ENCODE measurements around the gene GNGT1.

The GNGT1 gene

GRCh38 chr7:93937818-93938217, 31.5 kb downstream of the GNGT1 start:
- DNase-seq, result no peak
- Histone ChIP-seq H3K4me3 (ENCODE audit: low read length) (no peak overlapping the region), H3K9ac (ENCODE audit: low read length) (no peak overlapping the region), H2AK5ac (ENCODE audit: low read length) (no peak overlapping the region), H3K27me3 (ENCODE audit: insufficient read depth, low read length, poor library complexity) (no peaks in the 10 kb centered on the region), H3K18ac (ENCODE audit: low read length) (no peak overlapping the region), H3K4me1 (ENCODE audit: control insufficient read depth, low read depth, low read length) (no peaks in the 10 kb centered on the region), H2BK5ac (ENCODE audit: low read length) (no peak overlapping the region), H4K8ac (ENCODE audit: low read depth, low read length) (no peak overlapping the region), H3K56ac (ENCODE audit: low read length) (no peak overlapping the region), H3K79me2 (ENCODE audit: control insufficient read depth, insufficient read depth, low read length) (no peaks in the 10 kb centered on the region), H4K5ac (ENCODE audit: low read length) (no peak overlapping the region), H2BK15ac (replicated peaks; ENCODE audit: low read depth) (no peak overlapping the region), H3K4me2 (ENCODE audit: low read length) (no peak overlapping the region), H3K27ac (ENCODE audit: low read depth, low read length) (no peak overlapping the region), H3K79me1 (ENCODE audit: low read length) (no peaks in the 10 kb centered on the region), H3K23ac (ENCODE audit: low read length) (no peak overlapping the region), H2BK120ac (ENCODE audit: low read depth, low read length) (no peak overlapping the region), H3K4ac (ENCODE audit: low read depth, low read length) (no peak overlapping the region), H3K36me3 (ENCODE audit: control insufficient read depth, insufficient read depth, low read length) (no peaks in the 10 kb centered on the region)
- no CpG with 5 or more reads among the region's 1 CpG for WGBS (ENCODE audit: extremely low coverage, insufficient coverage, low lambda C conversion rate)

GRCh38 chr7:93938293-93938692, 31.9 kb downstream of the GNGT1 start:
- no peaks in the 10 kb centered on the region for H3K79me2 ChIP-seq (ENCODE audit: control insufficient read depth, insufficient read depth, low read length)
- no peak for DNase-seq
- H3K23ac ChIP-seq (ENCODE audit: low read length), result no peak overlapping the region
- H3K4me3 ChIP-seq (ENCODE audit: low read length), result no peak overlapping the region
- H4K5ac ChIP-seq (ENCODE audit: low read length), result no peak overlapping the region
- no peak overlapping the region for H3K18ac ChIP-seq (ENCODE audit: low read length)
- no peak overlapping the region for H2BK5ac ChIP-seq (ENCODE audit: low read length)
- H3K36me3 ChIP-seq (ENCODE audit: control insufficient read depth, insufficient read depth, low read length), result no peaks in the 10 kb centered on the region
- no peak overlapping the region for H3K27ac ChIP-seq (ENCODE audit: low read depth, low read length)
- H3K4ac ChIP-seq (ENCODE audit: low read depth, low read length), result no peak overlapping the region
- no peaks in the 10 kb centered on the region for H3K4me1 ChIP-seq (ENCODE audit: control insufficient read depth, low read depth, low read length)
- no peak overlapping the region for H3K4me2 ChIP-seq (ENCODE audit: low read length)
- no peak overlapping the region for H2AK5ac ChIP-seq (ENCODE audit: low read length)
- no peak overlapping the region for H3K56ac ChIP-seq (ENCODE audit: low read length)
- H3K9ac ChIP-seq (ENCODE audit: low read length), result no peak overlapping the region
- no peak overlapping the region for H4K8ac ChIP-seq (ENCODE audit: low read depth, low read length)
- no peaks in the 10 kb centered on the region for H3K79me1 ChIP-seq (ENCODE audit: low read length)
- H2BK15ac ChIP-seq (replicated peaks; ENCODE audit: low read depth), result no peak overlapping the region
- H3K27me3 ChIP-seq (ENCODE audit: insufficient read depth, low read length, poor library complexity), result no peaks in the 10 kb centered on the region
- H2BK120ac ChIP-seq (ENCODE audit: low read depth, low read length), result no peak overlapping the region

GRCh38 chr7:93941945-93942344, 35.6 kb downstream of the GNGT1 start:
- no CpG with 5 or more reads among the region's 2 CpGs for WGBS (ENCODE audit: extremely low coverage, insufficient coverage, low lambda C conversion rate)
- no peak overlapping the region for H2AK5ac ChIP-seq (ENCODE audit: low read length)
- H3K4me2 ChIP-seq (ENCODE audit: low read length), result no peak overlapping the region
- no peak overlapping the region for H3K27ac ChIP-seq (ENCODE audit: low read depth, low read length)
- H3K4ac ChIP-seq (ENCODE audit: low read depth, low read length), result no peak overlapping the region
- no peak overlapping the region for H3K56ac ChIP-seq (ENCODE audit: low read length)
- no peak overlapping the region for H2BK5ac ChIP-seq (ENCODE audit: low read length)
- H3K79me1 ChIP-seq (ENCODE audit: low read length), result no peaks in the 10 kb centered on the region
- H3K9ac ChIP-seq (ENCODE audit: low read length), result no peak overlapping the region
- no peak overlapping the region for H3K18ac ChIP-seq (ENCODE audit: low read length)
- no peak overlapping the region for H2BK120ac ChIP-seq (ENCODE audit: low read depth, low read length)
- no peaks in the 10 kb centered on the region for H3K79me2 ChIP-seq (ENCODE audit: control insufficient read depth, insufficient read depth, low read length)
- H4K5ac ChIP-seq (ENCODE audit: low read length), result no peak overlapping the region
- no peaks in the 10 kb centered on the region for H3K27me3 ChIP-seq (ENCODE audit: insufficient read depth, low read length, poor library complexity)
- H2BK15ac ChIP-seq (replicated peaks; ENCODE audit: low read depth), result no peak overlapping the region
- H4K8ac ChIP-seq (ENCODE audit: low read depth, low read length), result no peak overlapping the region
- no peaks in the 10 kb centered on the region for H3K36me3 ChIP-seq (ENCODE audit: control insufficient read depth, insufficient read depth, low read length)
- no peaks in the 10 kb centered on the region for H3K4me1 ChIP-seq (ENCODE audit: control insufficient read depth, low read depth, low read length)
- no peak overlapping the region for H3K23ac ChIP-seq (ENCODE audit: low read length)
- no peak for DNase-seq
- no peak overlapping the region for H3K4me3 ChIP-seq (ENCODE audit: low read length)

GRCh38 chr7:93943816-93944540, 37.6 kb downstream of the GNGT1 start:
- H3K27me3 ChIP-seq (ENCODE audit: insufficient read depth, low read length, poor library complexity), result no peaks in the 10 kb centered on the region
- H3K23ac ChIP-seq (ENCODE audit: low read length), result no peak overlapping the region
- H3K56ac ChIP-seq (ENCODE audit: low read length), result no peak overlapping the region
- H3K79me1 ChIP-seq (ENCODE audit: low read length), result no peaks in the 10 kb centered on the region
- H2BK5ac ChIP-seq (ENCODE audit: low read length), result no peak overlapping the region
- no peak overlapping the region for H4K8ac ChIP-seq (ENCODE audit: low read depth, low read length)
- no peak overlapping the region for H3K18ac ChIP-seq (ENCODE audit: low read length)
- H3K36me3 ChIP-seq (ENCODE audit: control insufficient read depth, insufficient read depth, low read length), result no peaks in the 10 kb centered on the region
- H2BK15ac ChIP-seq (replicated peaks; ENCODE audit: low read depth), result no peak overlapping the region
- H3K9ac ChIP-seq (ENCODE audit: low read length), result no peak overlapping the region
- no peak overlapping the region for H3K4me3 ChIP-seq (ENCODE audit: low read length)
- H3K27ac ChIP-seq (ENCODE audit: low read depth, low read length), result no peak overlapping the region
- no peaks in the 10 kb centered on the region for H3K79me2 ChIP-seq (ENCODE audit: control insufficient read depth, insufficient read depth, low read length)
- H2AK5ac ChIP-seq (ENCODE audit: low read length), result no peak overlapping the region
- no peak overlapping the region for H3K4ac ChIP-seq (ENCODE audit: low read depth, low read length)
- no CpG with 5 or more reads among the region's 4 CpGs for WGBS (ENCODE audit: extremely low coverage, insufficient coverage, low lambda C conversion rate)
- no peaks in the 10 kb centered on the region for H3K4me1 ChIP-seq (ENCODE audit: control insufficient read depth, low read depth, low read length)
- no peak overlapping the region for H3K4me2 ChIP-seq (ENCODE audit: low read length)
- H4K5ac ChIP-seq (ENCODE audit: low read length), result no peak overlapping the region
- no peak overlapping the region for H2BK120ac ChIP-seq (ENCODE audit: low read depth, low read length)
- DNase-seq, result no peak

- Histone ChIP-seq H3K27ac (ENCODE audit: low read depth, low read length) (no peak overlapping the region), H3K4me1 (ENCODE audit: control insufficient read depth, low read depth, low read length) (no peaks in the 10 kb centered on the region), H2BK15ac (replicated peaks; ENCODE audit: low read depth) (no peak overlapping the region), H2BK120ac (ENCODE audit: low read depth, low read length) (no peak overlapping the region), H4K5ac (ENCODE audit: low read length) (no peak overlapping the region), H2BK5ac (ENCODE audit: low read length) (no peak overlapping the region), H3K79me2 (ENCODE audit: control insufficient read depth, insufficient read depth, low read length) (no peaks in the 10 kb centered on the region), H3K23ac (ENCODE audit: low read length) (no peak overlapping the region), H3K18ac (ENCODE audit: low read length) (no peak overlapping the region), H3K56ac (ENCODE audit: low read length) (no peak overlapping the region), H2AK5ac (ENCODE audit: low read length) (no peak overlapping the region), H3K4ac (ENCODE audit: low read depth, low read length) (no peak overlapping the region), H3K79me1 (ENCODE audit: low read length) (no peaks in the 10 kb centered on the region), H3K36me3 (ENCODE audit: control insufficient read depth, insufficient read depth, low read length) (no peaks in the 10 kb centered on the region), H3K4me3 (ENCODE audit: low read length) (no peak overlapping the region), H3K4me2 (ENCODE audit: low read length) (no peak overlapping the region), H4K8ac (ENCODE audit: low read depth, low read length) (no peak overlapping the region), H3K27me3 (ENCODE audit: insufficient read depth, low read length, poor library complexity) (no peaks in the 10 kb centered on the region), H3K9ac (ENCODE audit: low read length) (no peak overlapping the region)
- no CpG with 5 or more reads among the region's 1 CpG for WGBS (ENCODE audit: extremely low coverage, insufficient coverage, low lambda C conversion rate)
- DNase-seq, result no peak
Measured at GRCh38 chr7:93944673-93945072, 38.3 kb downstream of the GNGT1 start.

GRCh38 chr7:93945083-93945482, 38.7 kb downstream of the GNGT1 start:
- no peak overlapping the region for H3K27ac ChIP-seq (ENCODE audit: low read depth, low read length)
- H3K9ac ChIP-seq (ENCODE audit: low read length), result no peak overlapping the region
- no peak overlapping the region for H3K4me2 ChIP-seq (ENCODE audit: low read length)
- H3K27me3 ChIP-seq (ENCODE audit: insufficient read depth, low read length, poor library complexity), result no peaks in the 10 kb centered on the region
- H3K56ac ChIP-seq (ENCODE audit: low read length), result no peak overlapping the region
- no peak overlapping the region for H3K23ac ChIP-seq (ENCODE audit: low read length)
- H3K18ac ChIP-seq (ENCODE audit: low read length), result no peak overlapping the region
- no peak overlapping the region for H2AK5ac ChIP-seq (ENCODE audit: low read length)
- H3K4me3 ChIP-seq (ENCODE audit: low read length), result no peak overlapping the region
- no peak overlapping the region for H2BK5ac ChIP-seq (ENCODE audit: low read length)
- H3K36me3 ChIP-seq (ENCODE audit: control insufficient read depth, insufficient read depth, low read length), result no peaks in the 10 kb centered on the region
- WGBS (ENCODE audit: extremely low coverage, insufficient coverage, low lambda C conversion rate), result no CpG with 5 or more reads among the region's 3 CpGs
- H3K79me2 ChIP-seq (ENCODE audit: control insufficient read depth, insufficient read depth, low read length), result no peaks in the 10 kb centered on the region
- H3K79me1 ChIP-seq (ENCODE audit: low read length), result no peaks in the 10 kb centered on the region
- no peak for DNase-seq
- no peak overlapping the region for H4K8ac ChIP-seq (ENCODE audit: low read depth, low read length)
- H2BK15ac ChIP-seq (replicated peaks; ENCODE audit: low read depth), result no peak overlapping the region
- H2BK120ac ChIP-seq (ENCODE audit: low read depth, low read length), result no peak overlapping the region
- no peaks in the 10 kb centered on the region for H3K4me1 ChIP-seq (ENCODE audit: control insufficient read depth, low read depth, low read length)
- no peak overlapping the region for H3K4ac ChIP-seq (ENCODE audit: low read depth, low read length)
- no peak overlapping the region for H4K5ac ChIP-seq (ENCODE audit: low read length)

All from mesendoderm (in vitro differentiated cells).